Testis (tissue), 3 donors: ENCODE measurements around the gene OPCML. TPM values are rescaled to one million over a fixed set of nuclear protein-coding genes. Genes with fewer than 3 reads are reported as not detected.
"Not testable (repeated sequence)": the region's sequence is repeated elsewhere in the genome, so short reads cannot be mapped to it uniquely, and the experiment has no call there.

ENCODE experiments used
- DNase-seq: peaks from one replicate; pipeline ENCODE4 v3.0.0-alpha.2; 2019
- H3K27ac ChIP-seq, 2 donors: fragments of 200-600 bp; sonication (generic); one replicate each; pipeline ENCODE4 v1.5.1; 2019
- H3K27me3 ChIP-seq: fragments of 200-600 bp; sonication (generic); one replicate; pipeline ENCODE4 v1.5.1; 2019
- H3K36me3 ChIP-seq: fragments of 200-600 bp; sonication (generic); one replicate; pipeline ENCODE4 v1.5.1; 2017; ENCODE audit warnings: low read depth; ENCODE audit errors: missing control alignments
- H3K4me1 ChIP-seq: fragments of 200-600 bp; sonication (generic); one replicate; pipeline ENCODE4 v1.5.1; 2019
- H3K4me3 ChIP-seq, 2 donors: fragments of 200-600 bp; sonication (generic); one replicate each; pipeline ENCODE4 v1.5.1; 2017 to 2019
- H3K9me3 ChIP-seq: fragments of 200-600 bp; sonication (generic); one replicate; pipeline ENCODE4 v1.5.1; 2017
- POLR2A ChIP-seq: fragments of 450-650 bp; IDR thresholded peaks from one replicate; pipeline ENCODE4 v1.6.1; 2017; ENCODE audit warnings: antibody characterized with exemption, mild to moderate bottlenecking, moderate library complexity
- WGBS, 2 donors: methylation state at CpG; one replicate each; pipeline ENCODE4 v1.1.5; 2018; 5-methylcytosine and 5-hydroxymethylcytosine counted together
- intact Hi-C: fragments of 100-400 bp; cut with DNase I; formaldehyde crosslinking; loops from one replicate; pipeline ENCODE4 v1.15.1; 2023; ENCODE audit warnings: low total_unique reads
- polyA plus RNA-seq: library from polyadenylated mRNA; stranded (reverse); fragments of 350-450 nt; fragmentation: Illumina TruSeq; extraction: RNeasy Lipid Tissue Mini Kit (QIAGEN cat#74804); gene quantifications from one replicate; pipeline ENCODE4 v1.2.3, GENCODE V29; 2014; ENCODE audit warnings: low read depth, low replicate concordance; ENCODE audit not compliant: insufficient read depth
- small RNA-seq, 2 donors: library from RNA; depleted of rRNA; stranded (forward); fragments of <200 nt; gene quantifications; one replicate each; pipeline ENCODE3, GENCODE V24; 2016
- total RNA-seq, 2 donors: library from RNA; depleted of rRNA; stranded (reverse); fragments of >200 nt; gene quantifications; one replicate each; pipeline ENCODE4 v1.2.3, GENCODE V29; 2016
- TF ChIP-seq, protein P1 (sequence below), 3 experiments: fragments of 450-650 bp in 2 of 3; fragments of 200-600 bp in 1 of 3; sonication (generic) in 1 of 3; IDR thresholded peaks; one replicate each; pipeline ENCODE4 v1.5.1; 2016 to 2019; ENCODE audit warnings: antibody characterized with exemption in 3 of 3, mild to moderate bottlenecking in 2 of 3, moderate library complexity in 1 of 3

OPCML gene
- total and polyA plus RNA-seq, 3 donors from 2014 or later = 0.16 to 2.7 (median 0.62) TPM

DNA sequence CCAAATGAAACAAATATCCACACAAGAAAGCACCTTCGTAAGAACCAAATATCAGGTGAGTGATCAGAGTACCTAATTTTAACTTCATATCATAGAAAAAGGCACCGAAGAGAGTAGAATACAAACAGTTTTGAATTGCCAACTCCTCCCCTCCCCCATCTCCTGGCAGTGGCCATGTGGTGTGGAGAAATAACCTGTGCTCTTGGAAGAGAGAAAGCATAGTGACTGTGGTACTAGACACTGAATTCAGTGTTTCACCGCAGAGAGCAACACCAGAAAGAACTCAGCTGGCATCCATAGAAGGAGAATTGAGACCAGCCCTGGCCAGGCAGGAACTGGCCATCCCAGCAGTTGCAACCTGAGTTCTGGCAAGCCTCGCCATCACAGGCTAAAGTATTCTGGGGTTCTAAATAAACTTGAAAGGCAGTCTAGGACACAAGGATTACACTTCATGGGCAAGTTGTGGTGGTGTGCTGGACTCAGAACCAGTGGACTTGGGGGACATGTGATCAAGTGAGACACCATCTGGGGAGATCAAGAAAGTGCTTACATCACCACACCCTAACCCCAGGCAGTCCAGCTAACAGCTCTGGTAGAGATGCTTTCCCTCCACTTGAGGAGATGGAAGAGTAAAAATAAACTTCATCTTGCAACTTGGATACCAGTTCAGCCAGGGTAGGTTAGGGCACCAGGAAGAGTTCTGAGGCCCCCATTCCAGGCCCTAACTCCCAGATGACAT, 1158.7 kb downstream of the OPCML start:
- no peaks in the 10 kb centered on the region for H3K4me1 ChIP-seq
- no peaks in the 10 kb centered on the region for H3K36me3 ChIP-seq
- TF ChIP-seq, protein P1, sequence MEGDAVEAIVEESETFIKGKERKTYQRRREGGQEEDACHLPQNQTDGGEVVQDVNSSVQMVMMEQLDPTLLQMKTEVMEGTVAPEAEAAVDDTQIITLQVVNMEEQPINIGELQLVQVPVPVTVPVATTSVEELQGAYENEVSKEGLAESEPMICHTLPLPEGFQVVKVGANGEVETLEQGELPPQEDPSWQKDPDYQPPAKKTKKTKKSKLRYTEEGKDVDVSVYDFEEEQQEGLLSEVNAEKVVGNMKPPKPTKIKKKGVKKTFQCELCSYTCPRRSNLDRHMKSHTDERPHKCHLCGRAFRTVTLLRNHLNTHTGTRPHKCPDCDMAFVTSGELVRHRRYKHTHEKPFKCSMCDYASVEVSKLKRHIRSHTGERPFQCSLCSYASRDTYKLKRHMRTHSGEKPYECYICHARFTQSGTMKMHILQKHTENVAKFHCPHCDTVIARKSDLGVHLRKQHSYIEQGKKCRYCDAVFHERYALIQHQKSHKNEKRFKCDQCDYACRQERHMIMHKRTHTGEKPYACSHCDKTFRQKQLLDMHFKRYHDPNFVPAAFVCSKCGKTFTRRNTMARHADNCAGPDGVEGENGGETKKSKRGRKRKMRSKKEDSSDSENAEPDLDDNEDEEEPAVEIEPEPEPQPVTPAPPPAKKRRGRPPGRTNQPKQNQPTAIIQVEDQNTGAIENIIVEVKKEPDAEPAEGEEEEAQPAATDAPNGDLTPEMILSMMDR (IDR thresholded peaks at IDR 0.05) = no peak
- no peak for TF ChIP-seq POLR2A
- no peaks in the 10 kb centered on the region for H3K9me3 ChIP-seq
- WGBS, 2 donors = 85 to 86% methylated on average over 4 of the region's 4 CpGs
- H3K27ac ChIP-seq = no peak overlapping the region
- intact Hi-C loops = no loop called here
- H3K4me3 ChIP-seq = no peak overlapping the region
- no peaks in the 10 kb centered on the region for H3K27me3 ChIP-seq
- no peak for DNase-seq

DNA sequence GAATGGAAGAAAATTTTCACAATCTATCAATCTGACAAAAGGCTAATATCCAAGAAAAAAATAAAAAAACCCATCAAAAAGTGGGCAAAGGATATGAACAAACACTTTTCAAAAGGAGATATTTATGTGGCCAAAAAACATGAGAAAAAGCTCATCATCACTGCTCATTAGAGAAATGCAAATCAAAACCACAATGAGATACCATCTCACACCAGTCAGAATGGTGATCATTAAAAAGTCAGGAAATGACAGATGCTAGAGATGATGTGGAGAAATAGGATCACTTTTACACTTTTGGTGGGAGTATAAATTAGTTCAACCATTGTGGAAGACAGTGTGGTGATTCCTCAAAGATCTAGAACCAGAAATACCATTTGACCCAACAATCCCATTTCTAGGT, 1162.2 kb downstream of the OPCML start:
- H3K9me3 ChIP-seq, H3K4me1 ChIP-seq, H3K27ac ChIP-seq, H3K36me3 ChIP-seq, intact Hi-C loops, H3K27me3 ChIP-seq, H3K4me3 ChIP-seq, DNase-seq: not testable (repeated sequence)

DNA sequence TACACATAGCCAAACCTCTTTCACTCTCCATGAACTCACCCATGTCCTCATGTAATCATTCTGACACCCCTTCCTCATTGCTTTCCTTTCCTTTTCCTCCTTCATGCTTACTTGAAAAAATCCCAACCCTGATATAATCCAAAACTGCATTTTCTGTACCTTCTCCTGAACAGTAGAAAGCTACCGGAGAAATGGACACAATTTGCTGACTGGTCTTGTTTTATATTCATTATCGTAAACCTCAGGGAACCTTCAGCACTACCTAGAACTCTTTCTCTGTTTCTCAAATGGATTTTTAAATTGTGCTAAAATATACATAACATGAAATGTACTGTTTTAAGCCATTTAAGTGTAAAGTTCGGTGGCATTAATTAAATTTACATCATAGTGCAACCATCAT, 1165.0 kb downstream of the OPCML start:
- Histone ChIP-seq H3K4me1 (no peaks in the 10 kb centered on the region), H3K27ac (no peak overlapping the region), H3K9me3 (no peaks in the 10 kb centered on the region), H3K27me3 (no peaks in the 10 kb centered on the region), H3K4me3 (no peak overlapping the region), H3K36me3 (no peaks in the 10 kb centered on the region)
- no peak for TF ChIP-seq POLR2A
- TF ChIP-seq, protein P1 (IDR thresholded peaks at IDR 0.05) = no peak
- intact Hi-C loops = no loop called here
- DNase-seq = no peak
- 85 to 91% methylated on average over 3 of the region's 3 CpGs for WGBS, 2 donors

DNA sequence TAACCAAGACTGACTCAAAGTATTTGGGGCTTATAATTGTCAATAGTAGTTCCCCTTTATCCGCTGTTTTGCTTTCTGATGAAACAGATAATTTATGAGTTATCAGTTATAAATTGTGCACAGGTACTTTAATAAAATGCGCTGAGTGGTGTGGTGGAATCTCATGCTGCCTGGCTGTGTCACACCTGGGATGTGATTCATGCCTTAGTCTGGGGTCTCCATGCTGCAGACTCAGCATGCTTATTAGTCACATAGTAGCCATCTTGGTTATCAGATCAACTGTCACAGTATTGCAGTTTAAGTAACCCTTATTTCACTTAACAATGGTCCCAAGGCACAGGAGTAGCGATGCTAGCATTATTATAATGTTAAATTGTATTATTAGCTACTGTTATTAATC, 1166.7 kb downstream of the OPCML start:
- 73 to 90% methylated on average over 3 of the region's 3 CpGs for WGBS, 2 donors
- Histone ChIP-seq H3K27ac (no peak overlapping the region), H3K9me3 (no peaks in the 10 kb centered on the region), H3K36me3 (no peaks in the 10 kb centered on the region), H3K27me3 (no peaks in the 10 kb centered on the region), H3K4me1 (no peaks in the 10 kb centered on the region), H3K4me3 (no peak overlapping the region)
- intact Hi-C loops = no loop called here
- DNase-seq = no peak
- no peak for TF ChIP-seq POLR2A
- TF ChIP-seq, protein P1 (IDR thresholded peaks at IDR 0.05) = no peak

Small RNA genes within 50 kb of the gene (small RNA-seq; reads per million reads assigned to genes)
- 0 reads per million in 2 donors for gene RF00026
